ENCODE data around the gene CPEB3. TPM values are rescaled to one million over a fixed set of nuclear protein-coding genes. Genes with fewer than 3 reads are reported as not detected.

Gene CPEB3
- total RNA-seq, 1 experiment from 2014 or later: 2.0 TPM

DNA sequence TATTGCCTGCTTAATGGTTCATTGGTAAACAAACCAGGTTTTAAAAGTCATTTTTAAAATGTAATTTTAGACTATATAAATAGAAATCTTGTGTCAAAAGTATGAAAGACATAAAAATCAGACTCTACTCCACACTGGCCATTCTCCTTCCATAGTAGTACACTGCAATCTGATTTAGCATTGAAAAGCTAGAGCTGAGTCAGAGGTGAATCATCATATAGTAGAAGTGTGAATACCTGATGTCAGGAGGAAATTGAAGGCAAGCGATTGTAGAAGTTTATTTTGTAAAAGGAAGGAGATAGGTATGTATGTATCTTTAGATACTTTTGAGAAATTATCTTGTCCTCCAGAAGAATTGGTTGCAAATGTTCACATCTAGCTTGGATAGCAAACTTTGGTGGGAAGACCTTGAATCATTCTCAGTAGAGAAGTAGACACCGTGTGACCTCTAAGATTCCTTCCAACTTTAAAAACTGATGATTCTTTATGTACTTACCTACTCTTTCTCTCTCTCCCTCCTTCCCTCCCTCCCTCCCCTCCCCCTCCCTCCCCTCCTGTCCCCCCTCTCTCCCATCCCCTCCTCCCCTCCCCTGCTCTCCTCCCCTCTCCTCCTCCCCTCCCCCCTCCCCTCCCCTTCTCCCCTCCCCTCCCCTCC, 279.2 kb downstream of the CPEB3 start:
- DNase-seq (ENCODE audit: low spot score): no peak
- in situ Hi-C loops (cut with HindIII; ENCODE audit: low sequenced_read_pairs): no loop called here

DNA sequence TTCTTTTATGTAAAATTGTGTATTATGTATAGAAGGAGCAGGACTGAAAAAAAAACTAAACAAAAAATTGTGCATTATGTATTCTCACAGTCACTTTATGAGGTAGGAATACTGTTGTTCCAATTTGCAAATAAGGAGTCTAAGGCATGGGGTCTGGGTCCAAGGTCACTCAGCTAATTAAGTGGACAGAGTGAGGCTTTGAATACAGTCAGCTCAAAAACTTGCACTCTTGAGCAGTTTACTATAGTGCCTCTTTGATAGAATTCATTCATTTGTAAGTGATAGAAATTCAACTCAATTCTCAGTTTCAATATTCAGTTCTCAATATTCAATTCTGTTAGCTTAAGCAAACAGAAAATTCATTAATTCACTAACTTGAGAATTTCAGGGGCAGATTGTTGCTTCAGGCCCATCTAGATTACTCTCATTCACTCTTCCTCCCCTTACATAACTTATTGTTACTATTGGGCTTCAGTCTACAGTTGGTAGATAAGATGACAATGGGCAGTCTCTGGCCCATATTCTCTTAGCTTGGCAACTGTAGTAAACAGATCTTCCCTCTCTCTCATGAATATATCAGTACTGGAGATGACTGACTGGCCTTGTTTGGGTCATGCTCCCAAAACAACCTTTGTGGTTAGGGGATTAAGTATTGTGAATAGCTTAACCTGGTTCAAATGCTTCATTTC, 280.7 kb downstream of the CPEB3 start:
- DNase-seq (ENCODE audit: low spot score): no peak
- in situ Hi-C loops (cut with HindIII; ENCODE audit: low sequenced_read_pairs): no loop called here

DNA sequence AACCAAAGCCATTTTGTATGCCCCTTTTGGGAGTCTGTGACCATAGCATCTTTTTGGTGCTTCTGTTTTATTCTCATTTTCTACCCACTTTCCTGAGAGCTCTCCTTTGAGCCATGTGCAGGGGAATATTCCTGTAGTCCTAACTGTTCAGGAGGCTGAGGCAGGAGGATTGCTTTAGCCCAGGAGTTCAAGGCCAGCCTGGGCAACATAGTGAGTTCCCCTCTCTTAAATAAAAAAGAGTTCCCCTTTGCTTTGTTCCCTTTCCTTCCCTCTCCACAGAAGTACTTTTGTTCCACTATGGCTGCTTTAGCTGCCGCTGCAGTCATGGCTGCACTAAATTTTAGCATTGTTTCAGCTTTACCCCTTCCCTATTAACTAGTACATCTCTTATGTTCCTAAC, 281.4 kb downstream of the CPEB3 start:
- no peak for DNase-seq (ENCODE audit: low spot score)
- in situ Hi-C loops (cut with HindIII; ENCODE audit: low sequenced_read_pairs): no loop called here

DNA sequence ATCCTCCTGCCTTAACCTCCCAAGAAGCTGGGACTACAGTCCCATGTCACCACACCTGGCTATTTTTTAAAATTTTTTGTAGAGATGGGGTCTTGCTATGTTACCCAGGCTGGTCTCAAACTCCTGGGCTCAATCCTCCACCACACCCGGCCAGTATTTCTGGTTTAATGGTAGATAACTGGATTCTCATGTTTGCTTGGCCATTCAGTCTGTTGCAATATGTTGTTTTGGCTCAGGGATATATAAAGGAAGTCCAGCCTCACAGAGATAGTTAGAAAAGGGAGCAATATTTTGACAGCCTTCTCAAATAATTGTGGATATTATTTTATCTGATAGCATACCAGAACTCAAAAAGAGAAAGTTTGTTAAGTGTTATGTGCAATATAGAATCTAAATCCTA, 284.9 kb downstream of the CPEB3 start:
- in situ Hi-C loops (cut with HindIII; ENCODE audit: low sequenced_read_pairs): no loop called here
- no peak for DNase-seq (ENCODE audit: low spot score)

DNA sequence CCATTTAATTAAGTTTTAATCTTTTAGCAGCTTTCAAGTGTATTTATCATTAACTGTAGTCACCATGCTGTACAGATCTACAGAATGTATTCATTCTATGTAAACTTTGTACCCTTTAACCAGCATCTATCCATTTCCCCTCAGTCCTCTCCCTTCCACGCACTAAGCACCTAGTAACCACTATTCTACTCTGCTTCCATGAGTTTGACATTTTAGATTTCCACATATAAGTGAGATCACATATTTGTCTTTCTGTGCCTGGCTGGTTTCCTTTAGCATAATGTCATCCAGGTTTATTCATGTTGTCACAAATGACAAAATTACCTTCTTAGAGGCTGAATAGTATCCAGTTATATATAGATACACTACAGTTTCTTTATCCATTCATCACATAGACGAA, 287.6 kb downstream of the CPEB3 start:
- no peak for DNase-seq (ENCODE audit: low spot score)
- in situ Hi-C loops (cut with HindIII; ENCODE audit: low sequenced_read_pairs): no loop called here

DNA sequence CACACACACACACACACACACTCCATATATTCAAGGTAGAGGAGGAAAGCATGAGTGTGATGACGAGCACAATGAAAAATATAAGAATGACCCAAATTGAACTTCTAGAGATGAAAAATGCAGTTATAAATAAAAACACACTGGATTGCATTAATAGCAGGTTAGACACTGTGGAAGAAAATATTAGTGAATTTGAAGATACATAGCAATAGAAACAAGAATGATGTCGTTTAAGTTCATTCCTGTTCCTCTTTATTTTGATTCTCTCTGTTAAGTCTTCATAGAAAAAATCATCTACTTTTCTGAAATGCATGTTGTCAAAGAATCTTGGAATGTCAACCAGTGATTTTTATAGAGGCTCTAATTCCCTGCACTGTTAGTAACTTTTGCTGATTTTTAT, 288.9 kb downstream of the CPEB3 start:
- DNase-seq (ENCODE audit: low spot score): no peak
- in situ Hi-C loops (cut with HindIII; ENCODE audit: low sequenced_read_pairs): no loop called here

DNA sequence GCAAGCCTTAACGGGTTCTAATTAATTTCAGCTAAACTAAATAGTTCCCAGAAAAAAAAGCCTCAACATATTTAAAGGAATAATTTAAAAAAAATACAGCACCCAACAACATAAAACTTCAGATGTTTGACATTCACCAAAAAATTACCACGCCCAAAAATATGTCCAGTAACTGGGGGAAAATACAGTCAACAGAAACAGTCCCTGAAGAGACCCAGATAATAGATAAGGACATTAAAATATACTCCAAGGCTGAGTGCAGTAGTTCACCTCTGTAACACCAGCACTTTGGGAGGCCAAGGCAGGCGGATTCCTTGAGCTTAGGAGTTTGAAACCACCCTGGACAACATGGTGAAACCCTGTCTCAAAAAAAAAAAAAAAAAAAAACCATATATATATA, 289.3 kb downstream of the CPEB3 start:
- no peak for DNase-seq (ENCODE audit: low spot score)
- in situ Hi-C loops (cut with HindIII; ENCODE audit: low sequenced_read_pairs): no loop called here

Other genes starting within 250 kb of the CPEB3 start
- gene MARCHF5, start 89 bp upstream of the CPEB3 start, total RNA-seq (2014; rRNA removed; shearing (Covaris generic)): 35.1 and 45.1 TPM in 2 replicates

All from G401 (cell line).